Measurements from ENCODE around the gene SMAD6.

The SMAD6 gene

GRCh38 chr15:66816201-66816600 lies 114.2 kb downstream of the SMAD6 start:
- POLR2A ChIA-PET = no interaction called here
- CTCF ChIA-PET = interaction anchor here (2.5 kb wide), 1 partner anchor 35 kb away, joined by 15 read pairs; no protein-coding TSS in a partner anchor
- Histone ChIP-seq H3K4me3 (ENCODE audit: low read depth, low read length) (no peak overlapping the region), H3K36me3 (ENCODE audit: control insufficient read depth in 2 of 2, insufficient read depth in 1 of 2, low read length in 2 of 2) (no peaks in the 10 kb centered on the region), H3K27ac (ENCODE audit: extremely low read depth, low read depth, low read length) (no peak overlapping the region), H3K4me1 (ENCODE audit: control insufficient read depth, insufficient read depth, low read length) (no peaks in the 10 kb centered on the region), H3K9me3 (ENCODE audit: control insufficient read depth, insufficient read depth, low read depth, low read length) (no peaks in the 10 kb centered on the region)
- TF ChIP-seq ZNF777 (tag by site-specific recombination; IDR thresholded peaks at IDR 0.05; ENCODE audit: borderline replicate concordance) (no peak), ZBTB11 (tag by site-specific recombination; conservative IDR thresholded peaks at IDR 0.05; ENCODE audit: low read depth) (no peak), ZNF148 (tag by site-specific recombination; IDR thresholded peaks at IDR 0.05; ENCODE audit: borderline replicate concordance) (no peak), AEBP2 (tag by site-specific recombination; IDR thresholded peaks at IDR 0.05; ENCODE audit: borderline replicate concordance) (no peak), ZNF768 (tag by site-specific recombination; IDR thresholded peaks at IDR 0.05) (peak; percentile 82), ZFHX2 (tag by site-specific recombination; conservative IDR thresholded peaks at IDR 0.05) (no peak), ZNF214 (tag by site-specific recombination; IDR thresholded peaks at IDR 0.05; ENCODE audit: borderline replicate concordance) (no peak), INSM2 (tag by site-specific recombination; IDR thresholded peaks at IDR 0.05) (no peak), KLF1 (tag by site-specific recombination; IDR thresholded peaks at IDR 0.05) (no peak)

- H3K36me3 ChIP-seq (ENCODE audit: control insufficient read depth in 2 of 2, insufficient read depth in 1 of 2, low read length in 2 of 2) = no peaks in the 10 kb centered on the region
- no peaks in the 10 kb centered on the region for H3K9me3 ChIP-seq (ENCODE audit: control insufficient read depth, insufficient read depth, low read depth, low read length)
- H3K4me1 ChIP-seq (ENCODE audit: control insufficient read depth, insufficient read depth, low read length) = no peaks in the 10 kb centered on the region
- ChIA-PET CTCF (no interaction called here), POLR2A (no interaction called here)
- no peak overlapping the region for H3K27ac ChIP-seq (ENCODE audit: extremely low read depth, low read depth, low read length)
- H3K4me3 ChIP-seq (ENCODE audit: low read depth, low read length) = no peak overlapping the region
- TF ChIP-seq ZNF19 (tag by site-specific recombination; IDR thresholded peaks at IDR 0.05; ENCODE audit: low read depth) = no peak
- no peak for TF ChIP-seq ZNF785 (tag by site-specific recombination; IDR thresholded peaks at IDR 0.05)
- no peak for TF ChIP-seq BCL11B (tag by site-specific recombination; IDR thresholded peaks at IDR 0.05; ENCODE audit: low read depth)
- no peak for TF ChIP-seq REST (tag by site-specific recombination; IDR thresholded peaks at IDR 0.05)
- TF ChIP-seq ZNF645 (tag by site-specific recombination; IDR thresholded peaks at IDR 0.05) = no peak
- no peak for TF ChIP-seq ZNF549 (tag by site-specific recombination; IDR thresholded peaks at IDR 0.05)
- TF ChIP-seq BCL11A (tag by site-specific recombination; IDR thresholded peaks at IDR 0.05; ENCODE audit: low read depth) = no peak
- no peak for TF ChIP-seq ZNF529 (tag by site-specific recombination; IDR thresholded peaks at IDR 0.05; ENCODE audit: insufficient replicate concordance)
- TF ChIP-seq PRDM4 (tag by site-specific recombination; IDR thresholded peaks at IDR 0.05) = no peak
Observed at GRCh38 chr15:66819084-66819483, 117.0 kb downstream of the SMAD6 start.
